K562 (cell line): ENCODE measurements around the gene ZSCAN12. TPM values are rescaled to one million over a fixed set of nuclear protein-coding genes. Genes with fewer than 3 reads are reported as not detected.

Experiments
- CBX8 ChIP-seq: fragments of 200-600 bp; sonication (generic); IDR thresholded peaks from 2 replicates; pipeline ENCODE4 v1.6.1; 2012; ENCODE audit warnings: borderline replicate concordance, mixed run types, low read depth, mild to moderate bottlenecking, moderate library complexity, mixed read lengths, low read length, control low read depth, inconsistent platforms; ENCODE audit not compliant: poor library complexity, severe bottlenecking; ENCODE audit errors: extremely low read depth
- CREB1 ChIP-seq, 2 experiments: sonication (generic) in 1 of 2; formaldehyde crosslinking in 1 of 2; IDR thresholded peaks; 2 replicates each; pipeline versions ENCODE4 v1.6.1 to v1.8.0; 2012 to 2022; ENCODE audit warnings: inconsistent platforms in 1 of 2, mild to moderate bottlenecking in 1 of 2, missing genetic modification reagents in 1 of 2, moderate library complexity in 1 of 2
- FOXJ2 ChIP-seq: fragments of 200-800 bp; sonication (Bioruptor generic); IDR thresholded peaks from 2 replicates; pipeline ENCODE4 v1.6.1; 2016; ENCODE audit warnings: missing genetic modification characterization, missing compliant biosample characterization
- MYC ChIP-seq, 2 experiments: fragments of 250-450 bp in 1 of 2; sonication (Bioruptor Pico) in 1 of 2; IDR thresholded peaks; 2 replicates each; pipeline versions ENCODE4 v1.5.1 to v1.6.1; 2012 to 2021; ENCODE audit warnings: low read depth in 2 of 2, borderline replicate concordance in 1 of 2, improper control_type of control experiment in 1 of 2, low read length in 1 of 2, mild to moderate bottlenecking in 1 of 2, moderate library complexity in 1 of 2
- SAFB2 ChIP-seq: fragments of 200-400 bp; formaldehyde crosslinking; IDR thresholded peaks from 2 replicates; pipeline ENCODE4 v1.6.1; 2018; ENCODE audit warnings: borderline replicate concordance, low read length, low read depth, moderate library complexity; ENCODE audit not compliant: severe bottlenecking
- SMC3 ChIP-seq: conservative IDR thresholded peaks from 2 replicates; pipeline ENCODE4 v1.6.1; 2011; ENCODE audit warnings: low read depth, low read length, improper control_type of control experiment; ENCODE audit not compliant: insufficient read depth
- TBL1XR1 ChIP-seq, 2 experiments: IDR thresholded peaks; 2 replicates each; pipeline ENCODE4 v1.6.1; 2012; ENCODE audit warnings: improper control_type of control experiment in 2 of 2, low read length in 2 of 2, mild to moderate bottlenecking in 1 of 2
- ZNF3 ChIP-seq: fragments of 250-450 bp; sonication (Bioruptor Pico); IDR thresholded peaks from 2 replicates; pipeline ENCODE4 v1.5.0; 2021; ENCODE audit warnings: mild to moderate bottlenecking, moderate library complexity
- ZNF589 ChIP-seq: fragments of 200-800 bp; sonication (Bioruptor generic); IDR thresholded peaks from 2 replicates; pipeline ENCODE4 v1.6.1; 2016; ENCODE audit warnings: low read depth, missing genetic modification characterization, missing compliant biosample characterization
- polyA plus RNA-seq, 8 experiments: library from polyadenylated mRNA; depleted of rRNA in 4 of 8; stranded (reverse) in 5 of 8; unstranded in 3 of 8; fragments of >200 nt; fragmentation: Nextera tagmentation in 2 of 8; fragmentation: Illumina TruSeq in 1 of 8; extraction: Ambion mirVana in 2 of 8; extraction: Trizol in 1 of 8; gene quantifications; 2 replicates each; pipeline versions ENCODE4 v1.2.1 to v1.2.3, GENCODE V29; 2011 to 2014; ENCODE audit warnings: inconsistent platforms in 1 of 8, missing spikeins in 1 of 8
- total RNA-seq, 7 experiments: library from RNA; depleted of rRNA in 6 of 7; stranded (reverse); fragments of >200 nt in 6 of 7; fragmentation: Illumina TruSeq in 2 of 7; extraction: Trizol in 2 of 7; gene quantifications; 2 replicates each; pipeline versions ENCODE4 v1.2.1 to v1.2.3, GENCODE V29; 2011 to 2021; ENCODE audit warnings: low replicate concordance in 1 of 7
- TF ChIP-seq, protein P1 (sequence below): sonication (generic); formaldehyde crosslinking; IDR thresholded peaks from 2 replicates; pipeline ENCODE4 v1.8.1; 2023; ENCODE audit warnings: mild to moderate bottlenecking, missing genetic modification reagents
- TF ChIP-seq, protein P2 (sequence below), 2 experiments: fragments of 450-650 bp; formaldehyde crosslinking in 1 of 2; IDR thresholded peaks; 2 replicates each; pipeline versions ENCODE4 v1.4.0 to v1.6.1; 2014 to 2020; ENCODE audit warnings: mild to moderate bottlenecking in 2 of 2, borderline replicate concordance in 1 of 2, low read depth in 1 of 2
- TF ChIP-seq, protein P3 (sequence below): sonication (generic); formaldehyde crosslinking; IDR thresholded peaks from 2 replicates; pipeline ENCODE4 v1.8.1; 2023; ENCODE audit warnings: mild to moderate bottlenecking, missing genetic modification reagents

Gene ZSCAN12
- total and polyA plus RNA-seq, 9 of the 15 experiments (the other 6 are each of a cell fraction or from before 2014, with no cell fraction given), result 2.5 to 19.6 (median 12.5) TPM

DNA sequence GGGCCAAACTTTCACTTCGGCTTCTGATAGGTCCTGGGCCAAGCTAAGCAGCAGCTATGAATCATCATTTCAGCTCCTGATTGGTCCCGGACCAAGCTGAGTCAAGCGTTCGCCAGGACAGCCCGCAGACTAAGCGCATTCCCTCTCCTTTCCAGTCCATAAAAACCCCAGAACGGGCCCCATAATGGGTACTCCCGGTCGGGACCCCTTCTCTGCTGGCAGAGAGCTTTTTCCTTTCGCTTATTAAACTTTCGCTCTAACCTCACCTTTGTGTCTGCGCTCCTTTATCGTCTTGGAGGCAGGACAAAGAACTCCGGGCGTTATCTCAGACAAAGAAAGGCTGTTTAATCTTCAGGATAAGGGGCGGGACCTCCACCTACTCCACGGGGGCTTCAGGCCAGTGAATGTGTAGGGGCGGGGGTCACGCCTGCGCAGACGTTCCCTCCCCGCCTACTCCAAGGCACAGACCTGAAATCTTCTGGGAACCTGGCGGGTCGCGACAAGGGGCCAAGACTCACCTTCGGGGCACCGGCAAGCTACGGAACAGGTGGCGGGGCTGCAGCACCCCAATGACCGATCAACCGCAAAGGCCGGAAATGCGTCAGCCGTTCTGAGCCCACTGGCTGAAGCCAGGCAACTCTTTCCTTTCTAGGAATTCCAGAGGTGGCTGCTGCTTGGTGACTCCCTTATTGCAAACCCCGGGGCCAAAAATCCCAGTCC lies 63.8 kb downstream of the ZSCAN12 start, which contains the start of gene ZSCAN31 (continued):
- TF ChIP-seq SAFB2, result no peak
- TF ChIP-seq, protein P1, sequence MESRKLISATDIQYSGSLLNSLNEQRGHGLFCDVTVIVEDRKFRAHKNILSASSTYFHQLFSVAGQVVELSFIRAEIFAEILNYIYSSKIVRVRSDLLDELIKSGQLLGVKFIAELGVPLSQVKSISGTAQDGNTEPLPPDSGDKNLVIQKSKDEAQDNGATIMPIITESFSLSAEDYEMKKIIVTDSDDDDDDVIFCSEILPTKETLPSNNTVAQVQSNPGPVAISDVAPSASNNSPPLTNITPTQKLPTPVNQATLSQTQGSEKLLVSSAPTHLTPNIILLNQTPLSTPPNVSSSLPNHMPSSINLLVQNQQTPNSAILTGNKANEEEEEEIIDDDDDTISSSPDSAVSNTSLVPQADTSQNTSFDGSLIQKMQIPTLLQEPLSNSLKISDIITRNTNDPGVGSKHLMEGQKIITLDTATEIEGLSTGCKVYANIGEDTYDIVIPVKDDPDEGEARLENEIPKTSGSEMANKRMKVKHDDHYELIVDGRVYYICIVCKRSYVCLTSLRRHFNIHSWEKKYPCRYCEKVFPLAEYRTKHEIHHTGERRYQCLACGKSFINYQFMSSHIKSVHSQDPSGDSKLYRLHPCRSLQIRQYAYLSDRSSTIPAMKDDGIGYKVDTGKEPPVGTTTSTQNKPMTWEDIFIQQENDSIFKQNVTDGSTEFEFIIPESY (CRISPR knock-in tag), result peak; percentile 77; the same call in 1 of the 2 replicates
- peak; percentile 76; the same call in 1 of the 2 replicates for TF ChIP-seq FOXJ2 (tag)
- TF ChIP-seq TBL1XR1 (IDR thresholded peaks at IDR 0.05; ENCODE audit: low read length in 2 of 2), result peak in 1 of 2 experiments; percentile 40; a peak in 1 of 4 replicates
- TF ChIP-seq ZNF3, result no peak
- TF ChIP-seq ZNF589 (CRISPR knock-in tag), result peak; percentile 22; the same call in 1 of the 2 replicates
- TF ChIP-seq MYC (IDR thresholded peaks at IDR 0.05; ENCODE audit: low read depth, low read length), result peak; percentile 11; the same call in 1 of the 2 replicates
- TF ChIP-seq MYC (CRISPR knock-in tag; IDR thresholded peaks at IDR 0.05; ENCODE audit: borderline replicate concordance, low read depth), result peak; percentile 48; the same call in 1 of the 2 replicates
- peak; percentile 47; the same call in 1 of the 2 replicates for TF ChIP-seq CREB1 (IDR thresholded peaks at IDR 0.05)
- TF ChIP-seq CREB1 (CRISPR knock-in tag; IDR thresholded peaks at IDR 0.05), result peak; percentile 70
- TF ChIP-seq, protein P2, sequence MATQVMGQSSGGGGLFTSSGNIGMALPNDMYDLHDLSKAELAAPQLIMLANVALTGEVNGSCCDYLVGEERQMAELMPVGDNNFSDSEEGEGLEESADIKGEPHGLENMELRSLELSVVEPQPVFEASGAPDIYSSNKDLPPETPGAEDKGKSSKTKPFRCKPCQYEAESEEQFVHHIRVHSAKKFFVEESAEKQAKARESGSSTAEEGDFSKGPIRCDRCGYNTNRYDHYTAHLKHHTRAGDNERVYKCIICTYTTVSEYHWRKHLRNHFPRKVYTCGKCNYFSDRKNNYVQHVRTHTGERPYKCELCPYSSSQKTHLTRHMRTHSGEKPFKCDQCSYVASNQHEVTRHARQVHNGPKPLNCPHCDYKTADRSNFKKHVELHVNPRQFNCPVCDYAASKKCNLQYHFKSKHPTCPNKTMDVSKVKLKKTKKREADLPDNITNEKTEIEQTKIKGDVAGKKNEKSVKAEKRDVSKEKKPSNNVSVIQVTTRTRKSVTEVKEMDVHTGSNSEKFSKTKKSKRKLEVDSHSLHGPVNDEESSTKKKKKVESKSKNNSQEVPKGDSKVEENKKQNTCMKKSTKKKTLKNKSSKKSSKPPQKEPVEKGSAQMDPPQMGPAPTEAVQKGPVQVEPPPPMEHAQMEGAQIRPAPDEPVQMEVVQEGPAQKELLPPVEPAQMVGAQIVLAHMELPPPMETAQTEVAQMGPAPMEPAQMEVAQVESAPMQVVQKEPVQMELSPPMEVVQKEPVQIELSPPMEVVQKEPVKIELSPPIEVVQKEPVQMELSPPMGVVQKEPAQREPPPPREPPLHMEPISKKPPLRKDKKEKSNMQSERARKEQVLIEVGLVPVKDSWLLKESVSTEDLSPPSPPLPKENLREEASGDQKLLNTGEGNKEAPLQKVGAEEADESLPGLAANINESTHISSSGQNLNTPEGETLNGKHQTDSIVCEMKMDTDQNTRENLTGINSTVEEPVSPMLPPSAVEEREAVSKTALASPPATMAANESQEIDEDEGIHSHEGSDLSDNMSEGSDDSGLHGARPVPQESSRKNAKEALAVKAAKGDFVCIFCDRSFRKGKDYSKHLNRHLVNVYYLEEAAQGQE (IDR thresholded peaks at IDR 0.05; ENCODE audit: borderline replicate concordance), result no peak
- TF ChIP-seq, protein P2 (CRISPR knock-in tag; IDR thresholded peaks at IDR 0.05; ENCODE audit: low read depth), result peak; percentile 73; the same call in 1 of the 2 replicates
- TF ChIP-seq, protein P3, sequence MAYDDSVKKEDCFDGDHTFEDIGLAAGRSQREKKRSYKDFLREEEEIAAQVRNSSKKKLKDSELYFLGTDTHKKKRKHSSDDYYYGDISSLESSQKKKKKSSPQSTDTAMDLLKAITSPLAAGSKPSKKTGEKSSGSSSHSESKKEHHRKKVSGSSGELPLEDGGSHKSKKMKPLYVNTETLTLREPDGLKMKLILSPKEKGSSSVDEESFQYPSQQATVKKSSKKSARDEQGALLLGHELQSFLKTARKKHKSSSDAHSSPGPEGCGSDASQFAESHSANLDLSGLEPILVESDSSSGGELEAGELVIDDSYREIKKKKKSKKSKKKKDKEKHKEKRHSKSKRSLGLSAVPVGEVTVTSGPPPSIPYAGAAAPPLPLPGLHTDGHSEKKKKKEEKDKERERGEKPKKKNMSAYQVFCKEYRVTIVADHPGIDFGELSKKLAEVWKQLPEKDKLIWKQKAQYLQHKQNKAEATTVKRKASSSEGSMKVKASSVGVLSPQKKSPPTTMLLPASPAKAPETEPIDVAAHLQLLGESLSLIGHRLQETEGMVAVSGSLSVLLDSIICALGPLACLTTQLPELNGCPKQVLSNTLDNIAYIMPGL (CRISPR knock-in tag), result no peak
- TF ChIP-seq SMC3, result 0 out of 2 replicates have a peak, but pooled peaks have one; percentile 16
- TF ChIP-seq CBX8, result no peak
